ENCODE measurements around the gene ADAMTSL4.

GRCh38 chr1:150572918-150573647 is 23.9 kb downstream of the ADAMTSL4 start:
- TF ChIP-seq CTCF (conservative IDR thresholded peaks at IDR 0.05; ENCODE audit: low read depth, low read length) (no peak), EZH2 (IDR thresholded peaks at IDR 0.05; ENCODE audit: borderline replicate concordance, low read depth, low read length, poor library complexity, severe bottlenecking) (no peak)

All from A673 (cell line).